ENCODE measurements around the gene MAB21L2. TPM values are rescaled to one million over a fixed set of nuclear protein-coding genes. Genes with fewer than 3 reads are reported as not detected.

The MAB21L2 gene
- total and polyA plus RNA-seq, 10 of the 15 experiments (the other 5 are each of a cell fraction or from before 2014, with no cell fraction given): 0.11 to 0.25 TPM; not detected in 8

- WGBS (ENCODE audit: insufficient coverage, insufficient replicate concordance, low lambda C conversion rate, missing lambda C conversion rate): 97% methylated on average over 5 of the region's 5 CpGs
- Histone ChIP-seq H3K79me2 (ENCODE audit: control insufficient read depth, insufficient read depth, low read length) (no peaks in the 10 kb centered on the region), H2AFZ (ENCODE audit: control insufficient read depth, low read depth, low read length) (no peak overlapping the region), H4K20me1 (ENCODE audit: control insufficient read depth, insufficient read depth) (no peaks in the 10 kb centered on the region), H3K9me3 (replicated peaks; ENCODE audit: control insufficient read depth, insufficient read depth, low read length) (no peaks in the 10 kb centered on the region), H3K27me3 (replicated peaks in 1 of 2; ENCODE audit: control insufficient read depth in 2 of 2, insufficient read depth in 2 of 2, low read length in 1 of 2) (no peaks in the 10 kb centered on the region), H3K4me3 (no peak overlapping the region), H3K9ac (ENCODE audit: control insufficient read depth, insufficient read depth, low read length) (no peak overlapping the region), H3K4me1 (ENCODE audit: control insufficient read depth, insufficient read depth, low read length) (no peaks in the 10 kb centered on the region), H3K4me2 (ENCODE audit: control insufficient read depth, insufficient read depth) (no peak overlapping the region), H3K27ac (ENCODE audit: control insufficient read depth, insufficient read depth) (no peak overlapping the region), H3K36me3 (ENCODE audit: control insufficient read depth in 2 of 2, insufficient read depth in 2 of 2, low read length in 1 of 2) (peaks cover 0 to 7% of the 10 kb centered on the region in 2 experiments; a peak in 1 of 4 replicates)
- in situ Hi-C loops (cut with MboI) (no loop called here), intact Hi-C loops (cut with micrococcal nuclease; ENCODE audit: unreplicated experiment) (loop anchor here (10.0 kb wide), 1 partner anchor 296 kb away; no protein-coding TSS in a partner anchor)
- no peak for ATAC-seq
- POLR2A ChIA-PET: no interaction called here
- DNase-seq (ENCODE audit: low read depth, low spot score): no peak
- TF ChIP-seq USF2 (IDR thresholded peaks at IDR 0.05; ENCODE audit: borderline replicate concordance, low read depth, low read length): no peak
- no peak for TF ChIP-seq ETV6 (conservative IDR thresholded peaks at IDR 0.05 in 1 of 2, IDR thresholded peaks at IDR 0.05 in 1 of 2; ENCODE audit: borderline replicate concordance in 1 of 2, low read depth in 1 of 2)
- TF ChIP-seq ZBTB4 (CRISPR knock-in tag; IDR thresholded peaks at IDR 0.05): no peak
- TF ChIP-seq IKZF2 (IDR thresholded peaks at IDR 0.05): no peak
- TF ChIP-seq TCF7 (IDR thresholded peaks at IDR 0.05; ENCODE audit: borderline replicate concordance): no peak
- TF ChIP-seq ZNF274 (IDR thresholded peaks at IDR 0.05; ENCODE audit: insufficient read depth, insufficient read length): no peak
- no peak for TF ChIP-seq HSF1 (IDR thresholded peaks at IDR 0.05; ENCODE audit: low read depth, low read length)
- TF ChIP-seq IRF3 (IDR thresholded peaks at IDR 0.05): no peak
- TF ChIP-seq MYB (IDR thresholded peaks at IDR 0.05; ENCODE audit: borderline replicate concordance, low read depth, low read length): no peak
- no peak for TF ChIP-seq RBBP5 (conservative IDR thresholded peaks at IDR 0.05)
- TF ChIP-seq ATF2 (IDR thresholded peaks at IDR 0.05; ENCODE audit: low read length): no peak
- SMC1A ChIA-PET (ENCODE audit: uncharacterized antibody, unreplicated experiment): interaction anchor here (0.5 to 1.2 kb wide), 3 partner anchors 17 to 276 kb away, joined by 3 to 4 read pairs (median 3); no protein-coding TSS in a partner anchor
- CTCF ChIA-PET: interaction anchor here (0.6 to 0.9 kb wide), 2 partner anchors 13 to 122 kb away, joined by 3 read pairs; no protein-coding TSS in a partner anchor
- no TSS peak for BruUV-seq (replicated peaks)
- no peak for FAIRE-seq
- RAD21 ChIA-PET (ENCODE audit: unreplicated experiment): interaction anchor here (1.3 kb wide), 1 partner anchor 276 kb away, joined by 3 read pairs; no protein-coding TSS in a partner anchor
Observed at GRCh38 chr4:150590631-150591030, 8.7 kb downstream of the MAB21L2 start.

Data from GM12878 (cell line).